ENCODE data around the gene VPREB1.
"Not testable (repeated sequence)": the region's sequence is repeated elsewhere in the genome, so short reads cannot be mapped to it uniquely, and the experiment has no call there.

Gene VPREB1

DNA sequence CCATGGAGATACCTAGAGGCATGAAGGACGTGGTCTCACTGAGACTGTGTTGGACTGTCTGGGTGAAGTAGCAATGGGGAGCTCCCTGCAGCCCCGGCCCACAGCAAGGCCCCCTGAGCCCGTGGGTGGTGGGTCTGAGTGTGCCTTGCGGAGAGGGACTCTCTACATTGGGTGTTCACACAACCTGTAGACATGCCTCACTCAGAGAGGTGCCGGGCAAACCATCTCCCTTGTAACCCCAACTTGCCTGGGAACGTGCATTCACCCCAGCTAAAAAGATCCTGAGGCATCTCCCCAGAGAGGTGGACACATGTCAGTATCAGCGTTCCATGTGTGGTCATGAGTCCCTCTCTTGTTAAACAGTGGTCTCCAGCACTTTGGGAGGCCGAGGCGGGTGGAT is 2.1 kb downstream of the VPREB1 start:
- DNase-seq: no peak

DNA sequence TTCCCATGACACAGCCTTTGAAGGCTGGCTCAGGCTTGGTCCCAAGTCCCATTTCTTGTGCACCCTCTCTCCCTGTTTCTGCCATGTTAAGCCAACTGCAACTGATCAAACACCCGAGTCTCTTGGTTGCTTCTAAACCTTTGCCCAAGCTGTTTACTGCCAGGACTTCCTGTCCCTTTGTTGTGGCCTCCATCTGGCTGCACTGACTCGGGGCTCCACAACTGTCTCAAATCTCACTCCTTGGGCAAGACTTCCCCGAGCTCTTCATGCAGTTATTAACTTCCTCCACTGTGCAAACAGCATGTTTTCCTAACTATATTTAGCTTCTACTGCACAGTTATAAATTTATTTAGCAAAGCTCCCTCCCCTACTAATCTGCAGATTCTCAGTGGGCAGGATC is 4.3 kb downstream of the VPREB1 start:
- DNase-seq: no peak

DNA sequence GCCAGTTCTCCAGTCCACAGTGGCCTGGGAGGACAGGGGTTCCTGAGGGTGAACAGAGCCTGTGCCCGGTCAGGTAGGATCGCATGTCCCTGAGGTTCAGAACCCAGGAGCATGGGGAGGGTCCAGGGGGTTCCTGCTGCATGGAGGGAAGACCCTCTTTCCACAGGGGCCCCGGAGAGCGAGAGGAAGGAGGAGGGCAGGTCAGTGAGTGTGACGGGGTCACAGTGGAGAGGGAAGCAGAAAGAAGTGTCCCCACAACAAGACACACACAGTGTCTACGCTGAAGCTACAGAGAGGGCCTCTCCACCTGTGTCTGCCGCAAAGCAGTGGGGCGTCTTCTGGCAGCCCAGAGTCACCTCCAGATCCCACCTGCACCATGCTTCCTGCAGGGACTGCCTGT is 6.1 kb downstream of the VPREB1 start:
- DNase-seq: not testable (repeated sequence)

DNA sequence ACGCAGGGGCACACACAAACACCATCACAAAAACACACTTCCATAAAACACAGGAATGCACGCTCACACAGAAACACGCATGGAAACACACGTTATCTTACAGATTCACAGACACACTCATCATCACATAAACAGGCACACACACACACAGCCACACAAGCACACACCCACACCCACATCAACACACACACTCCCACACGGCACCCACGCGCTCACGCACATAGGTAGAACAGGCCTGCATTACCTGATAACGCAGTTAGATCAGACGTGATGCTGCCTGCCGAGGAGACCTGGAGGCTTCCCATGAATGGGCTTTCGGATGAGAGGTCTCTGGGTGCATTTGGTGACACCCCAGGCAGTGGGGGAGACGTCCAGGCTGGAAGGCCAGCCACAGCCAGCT is 11.5 kb downstream of the VPREB1 start:
- not testable (repeated sequence) for DNase-seq

DNA sequence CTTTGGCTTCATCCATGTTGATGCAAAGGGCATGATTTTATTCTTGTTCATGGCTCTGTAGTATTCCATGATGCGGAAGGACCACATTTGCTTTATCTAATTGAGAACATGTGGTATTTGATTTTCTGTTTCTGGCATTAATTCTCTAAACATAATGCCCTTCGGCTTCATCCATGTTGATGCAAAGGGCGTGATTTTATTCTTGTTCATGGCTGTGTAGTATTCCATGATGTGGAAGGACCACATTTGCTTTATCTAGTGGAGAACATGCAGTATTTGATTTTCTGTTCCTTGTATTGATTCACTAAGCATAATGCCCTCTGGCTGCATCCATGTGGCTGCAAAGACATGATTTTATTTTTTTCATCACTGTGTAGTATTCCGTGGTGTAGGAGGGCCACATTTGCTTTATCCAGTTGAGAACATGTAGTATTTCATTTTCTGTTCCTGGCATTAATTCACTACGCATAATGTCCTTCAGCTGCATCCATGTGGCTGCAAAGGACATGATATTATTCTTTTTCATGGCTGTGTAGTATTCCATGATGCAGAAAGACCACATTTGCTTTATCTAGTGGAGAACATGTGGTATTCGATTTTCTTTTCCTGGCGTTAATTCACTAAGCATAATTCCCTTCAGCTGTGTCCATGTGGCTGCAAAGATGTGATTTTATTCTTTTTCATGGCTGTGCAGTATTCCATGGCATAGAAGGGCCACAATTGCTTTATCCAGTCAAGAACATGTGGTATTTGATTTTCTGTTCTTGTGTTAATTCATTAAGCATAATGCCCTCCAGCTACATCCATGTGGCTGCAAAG is 14.2 kb downstream of the VPREB1 start:
- DNase-seq: not testable (repeated sequence)

DNA sequence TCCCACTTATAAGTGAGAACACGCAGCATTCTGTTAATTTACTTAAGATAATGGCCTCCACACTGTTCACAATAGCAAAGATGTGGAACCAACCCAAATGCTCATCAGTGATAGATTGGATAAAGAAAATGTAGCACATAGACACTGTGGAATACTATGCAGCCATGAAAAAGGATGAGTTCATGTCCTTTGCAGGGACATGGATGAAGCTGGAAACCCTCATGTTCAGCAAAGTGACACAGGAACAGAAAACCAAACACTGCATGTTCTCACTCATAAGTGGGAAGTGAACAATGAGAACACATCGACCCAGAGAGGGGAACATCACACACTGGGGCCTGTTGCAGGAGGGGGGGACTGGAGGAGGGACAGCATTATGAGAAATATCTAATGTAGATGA is 15.6 kb downstream of the VPREB1 start:
- not testable (repeated sequence) for DNase-seq

DNA sequence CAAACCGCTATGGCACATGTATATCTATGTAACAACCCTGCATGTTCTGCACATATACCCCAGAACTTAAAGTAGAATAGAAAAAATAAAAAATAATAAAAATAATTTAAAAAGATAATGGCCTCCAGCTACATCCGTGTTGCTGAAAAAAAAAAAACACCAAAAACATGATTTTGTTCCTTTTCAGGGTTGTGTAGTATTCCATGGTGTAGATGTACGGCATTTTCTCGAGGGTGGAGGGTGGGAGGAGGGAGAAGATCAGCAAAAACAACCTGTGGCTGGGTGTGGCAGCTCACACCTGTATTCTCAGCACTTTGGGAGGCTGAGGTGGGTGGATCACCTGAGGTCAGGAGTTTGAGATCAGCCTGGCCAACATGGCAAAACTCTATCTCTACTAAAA is 16.0 kb downstream of the VPREB1 start:
- DNase-seq: not testable (repeated sequence)

DNA sequence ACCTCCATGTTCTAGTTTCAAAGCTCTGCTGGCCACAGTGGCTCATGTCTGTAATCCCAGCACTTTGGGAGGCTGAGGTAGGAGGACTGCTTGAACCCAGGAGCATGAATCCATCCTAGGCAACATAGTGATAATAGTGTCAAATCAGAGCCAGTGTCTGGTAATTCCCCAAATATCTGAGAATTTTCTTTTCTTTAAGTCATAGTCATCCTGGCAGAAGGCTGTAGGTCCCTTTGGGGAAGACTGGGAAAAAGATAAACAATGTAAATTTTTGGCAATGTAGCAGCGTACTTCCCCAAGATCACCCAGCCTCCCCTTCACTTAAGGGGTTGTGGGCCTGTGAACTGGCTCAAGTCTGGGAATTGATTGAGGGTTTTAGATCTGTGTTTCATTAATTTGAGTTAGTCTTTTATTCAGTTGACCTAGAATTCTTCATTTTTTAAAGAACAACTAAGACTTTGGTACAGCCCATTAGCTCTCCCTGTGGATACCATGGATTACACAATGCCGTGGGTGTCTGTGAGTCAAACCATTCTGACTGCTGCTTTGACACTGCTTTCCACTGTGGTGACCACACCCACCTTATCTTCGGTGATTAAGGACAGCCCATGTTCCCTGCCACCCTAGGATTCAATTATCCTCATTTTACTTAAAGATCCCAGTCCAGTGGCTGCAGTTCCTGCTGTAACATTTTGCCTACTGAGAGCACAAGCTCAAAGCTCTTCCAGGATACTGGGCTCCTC is 17.9 kb downstream of the VPREB1 start:
- DNase-seq: peak; percentile 30

DNA sequence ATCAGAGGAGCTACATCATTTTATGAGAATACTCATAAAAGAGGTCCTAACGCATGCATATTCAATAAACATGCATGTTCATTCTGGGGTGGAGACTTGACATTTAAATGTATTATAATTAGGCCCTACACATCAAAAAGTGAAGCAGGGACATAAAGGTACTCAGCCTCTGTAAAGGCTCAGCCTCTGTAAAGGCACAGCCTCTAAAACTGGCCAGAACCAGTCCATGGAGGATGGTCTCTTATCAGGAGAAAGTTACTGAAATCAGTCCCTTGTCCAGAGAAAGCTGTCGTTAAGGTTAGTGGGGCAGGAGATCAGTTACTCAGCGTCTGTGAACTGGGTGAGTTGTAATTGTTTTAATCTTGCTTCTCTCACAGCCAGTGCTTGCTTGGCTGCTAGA is 19.2 kb downstream of the VPREB1 start:
- DNase-seq: not testable (repeated sequence)

DNA sequence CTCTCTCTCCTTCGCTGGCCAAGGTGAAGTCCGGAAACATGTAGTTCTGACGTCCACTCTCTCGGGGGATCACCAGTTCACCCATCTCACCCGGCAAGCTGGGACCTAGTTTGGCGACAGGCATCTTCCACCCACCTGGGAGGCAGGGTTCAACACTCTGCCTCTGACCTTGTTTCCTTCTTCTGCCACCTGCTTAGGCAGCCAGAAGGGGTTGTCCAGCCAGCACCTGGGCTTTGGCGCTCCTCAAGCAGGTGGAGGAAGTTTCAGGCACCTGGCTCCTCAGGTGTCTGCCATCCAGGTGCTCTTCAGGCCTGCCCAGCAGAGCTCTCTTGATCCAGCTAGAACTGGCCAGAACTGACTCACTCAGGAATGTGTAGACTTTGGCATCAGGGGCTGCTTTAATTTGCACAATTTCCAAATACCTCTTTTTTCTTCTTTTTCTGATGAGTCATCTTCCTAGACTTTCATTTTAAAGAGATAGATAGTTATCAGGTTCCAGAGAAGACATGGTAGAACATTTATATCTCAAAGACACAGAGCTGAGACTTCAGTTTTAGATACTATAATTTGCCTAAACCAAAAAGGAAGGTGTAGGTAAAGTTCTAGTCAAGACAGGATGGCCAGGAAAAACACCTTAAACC is 25.6 kb downstream of the VPREB1 start:
- not testable (repeated sequence) for DNase-seq

DNA sequence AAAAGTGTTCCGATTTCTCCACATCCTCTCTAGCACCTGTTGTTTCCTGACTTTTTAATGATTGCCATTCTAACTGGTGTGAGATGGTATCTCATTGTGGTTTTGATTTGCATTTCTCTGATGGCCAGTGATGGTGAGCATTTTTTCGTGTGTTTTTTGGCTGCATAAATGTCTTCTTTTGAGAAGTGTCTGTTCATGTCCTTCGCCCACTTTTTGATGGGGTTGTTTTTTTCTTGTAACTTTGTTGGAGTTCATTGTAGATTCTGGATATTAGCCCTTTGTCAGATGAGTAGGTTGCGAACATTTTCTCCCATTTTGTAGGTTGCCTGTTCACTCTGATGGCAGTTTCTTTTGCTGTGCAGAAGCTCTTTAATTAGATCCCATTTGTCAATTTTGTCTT is 32.8 kb downstream of the VPREB1 start:
- DNase-seq: not testable (repeated sequence)

DNA sequence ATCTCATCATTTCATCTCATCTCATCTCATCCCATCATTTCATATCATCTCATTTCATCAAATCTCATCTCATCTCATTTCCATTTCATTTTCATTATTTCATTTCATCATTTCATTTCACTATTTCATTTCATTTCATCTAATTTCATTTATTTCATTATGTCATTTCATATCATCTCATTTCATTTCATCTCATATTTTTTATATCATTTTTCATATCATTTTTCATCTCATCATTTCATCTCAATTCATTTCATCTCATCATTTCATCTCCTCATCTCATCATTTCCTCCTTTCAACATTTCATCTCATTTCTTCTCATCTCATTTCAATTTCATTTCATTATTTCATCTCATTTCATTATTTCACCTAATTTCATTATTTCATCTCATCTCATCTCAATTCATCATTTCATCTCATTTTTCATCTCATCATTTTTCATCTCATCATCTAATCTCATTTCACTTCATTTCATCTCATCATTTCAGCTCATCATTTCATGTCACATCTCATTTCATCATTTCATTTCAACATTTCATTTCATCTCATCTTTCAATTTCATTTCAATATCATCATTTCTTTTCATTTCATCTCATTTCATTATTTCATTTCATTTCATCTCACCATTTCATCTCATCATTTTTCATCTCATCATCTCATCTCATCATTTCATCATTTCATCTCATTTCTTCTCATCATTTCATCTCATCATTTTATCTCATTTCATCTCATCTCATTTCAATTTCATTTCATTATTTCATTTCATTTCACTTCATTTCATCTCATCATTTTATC is 40.6 kb downstream of the VPREB1 start:
- not testable (repeated sequence) for DNase-seq

DNA sequence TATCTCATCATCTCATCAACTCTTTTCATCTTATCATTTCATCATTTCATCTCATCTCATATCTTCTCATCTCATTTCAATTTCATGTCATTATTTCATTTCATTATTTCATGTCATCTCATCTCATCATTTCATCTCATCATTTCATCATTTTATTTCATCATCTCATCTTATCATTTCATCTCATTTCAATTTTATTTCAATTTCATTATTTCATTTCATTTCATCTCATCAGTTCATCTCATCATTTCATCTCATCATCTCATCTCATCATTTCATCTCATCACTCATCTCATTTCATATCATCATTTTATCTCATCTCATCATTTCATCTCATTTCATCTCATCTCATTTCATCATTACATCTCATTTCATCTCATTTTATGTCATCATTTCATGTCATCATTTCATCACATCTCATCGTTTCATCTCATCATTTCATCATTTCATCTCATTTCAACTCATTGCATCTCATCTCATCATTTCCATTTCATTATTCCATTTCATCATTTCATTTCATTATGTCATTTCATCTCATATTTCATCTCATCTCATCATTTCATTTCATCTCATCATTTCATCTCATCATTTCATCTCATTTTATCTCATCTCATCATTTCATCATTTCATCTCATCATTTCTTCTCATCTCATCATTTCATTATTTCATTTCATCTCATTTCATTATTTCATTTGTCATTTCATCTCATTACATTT is 42.0 kb downstream of the VPREB1 start:
- DNase-seq: not testable (repeated sequence)

DNA sequence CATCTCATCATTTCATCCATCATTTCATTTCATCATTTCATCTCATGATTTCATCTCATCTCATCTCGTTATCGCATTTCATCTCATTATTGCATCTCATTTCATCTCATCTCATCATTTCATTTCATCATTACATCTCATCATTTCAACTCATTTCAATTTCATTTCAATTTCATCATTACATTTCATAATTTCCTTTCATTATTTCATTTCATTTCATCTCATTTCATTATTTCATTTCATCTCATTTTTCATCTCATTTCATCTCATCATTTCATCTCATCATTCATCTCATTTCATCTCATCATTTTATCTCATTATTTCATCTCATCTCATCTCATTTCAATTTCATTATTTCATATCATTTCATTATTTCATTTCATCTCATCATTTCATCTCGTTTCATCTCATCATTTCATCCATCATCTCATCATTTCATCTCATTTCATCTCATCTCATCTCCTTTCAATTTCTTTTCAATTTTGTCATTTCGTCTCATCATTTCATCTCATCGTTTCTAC is 42.6 kb downstream of the VPREB1 start:
- not testable (repeated sequence) for DNase-seq

DNA sequence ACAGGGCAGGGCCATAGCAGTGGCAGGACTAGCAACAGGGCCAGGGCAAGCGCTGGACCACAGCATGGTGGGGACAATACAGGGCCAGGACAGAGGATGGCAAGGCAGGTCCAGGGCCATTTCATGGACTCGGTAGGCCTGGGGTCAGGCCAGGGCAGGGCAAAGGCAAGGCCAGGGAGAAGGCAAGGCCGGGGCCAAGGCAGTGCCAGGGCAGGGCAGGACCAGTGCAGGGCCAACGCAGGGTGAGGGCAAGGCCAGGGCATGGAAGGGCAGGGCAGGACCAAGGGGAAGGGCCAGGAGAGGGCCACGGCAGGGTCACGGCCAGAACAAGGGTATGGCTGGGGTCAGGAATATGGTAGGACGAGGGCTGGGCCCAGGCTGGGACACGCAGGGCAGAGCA is 45.1 kb downstream of the VPREB1 start:
- not testable (repeated sequence) for DNase-seq

DNA sequence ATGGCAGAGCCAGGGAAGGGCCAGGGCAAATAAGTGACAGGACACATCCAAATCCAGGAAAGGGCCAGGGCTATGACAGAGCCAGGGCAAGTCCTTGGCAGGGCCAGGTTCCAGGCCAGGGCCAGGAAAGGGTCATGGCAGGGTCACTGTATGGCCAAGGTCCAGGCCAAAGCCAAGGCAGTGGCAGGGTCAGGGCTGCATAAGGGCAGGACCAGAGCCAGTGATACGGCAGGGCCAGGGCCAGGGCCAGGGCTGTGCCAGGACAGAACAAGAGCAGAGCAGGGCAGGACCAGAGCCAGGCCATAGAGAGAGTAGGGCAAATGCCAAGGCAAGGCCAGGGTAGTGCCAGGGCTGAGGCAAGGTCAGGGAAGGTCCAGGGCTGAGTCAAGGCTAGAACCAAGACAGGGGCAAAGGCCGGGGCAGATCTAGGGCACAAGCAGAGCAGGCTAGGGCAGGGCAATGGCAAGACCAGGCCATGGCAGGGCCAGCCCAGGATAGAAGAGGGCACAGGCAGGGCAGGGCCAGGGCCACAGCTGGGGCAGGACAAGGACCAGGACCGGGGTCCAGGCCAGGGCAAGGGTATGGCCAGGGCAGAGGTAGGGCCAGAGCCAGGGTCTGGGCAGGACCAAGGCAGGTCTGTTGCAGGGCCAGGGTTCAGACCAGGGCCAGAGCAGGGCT is 46.7 kb downstream of the VPREB1 start:
- not testable (repeated sequence) for DNase-seq

DNA sequence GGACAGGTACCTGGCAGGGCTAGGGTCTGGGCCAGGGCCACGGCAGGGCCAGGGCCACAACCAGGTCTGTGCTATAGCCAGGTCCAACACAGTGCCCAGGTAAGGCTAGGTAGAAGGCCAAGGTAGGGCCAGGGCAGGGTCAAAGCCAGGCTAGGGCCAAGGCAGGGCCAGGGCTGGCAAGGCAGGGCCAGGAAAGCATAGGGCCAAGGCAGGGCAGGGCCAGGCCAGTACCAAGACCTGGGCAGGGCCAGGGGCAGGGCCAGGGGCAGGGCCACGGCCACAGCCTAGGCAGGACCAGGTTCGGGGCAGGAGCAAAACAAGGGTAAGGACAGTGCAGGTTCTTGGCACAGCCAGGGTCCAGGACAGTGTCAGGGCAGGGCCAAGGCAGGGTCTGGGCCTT is 48.1 kb downstream of the VPREB1 start:
- not testable (repeated sequence) for DNase-seq

DNA sequence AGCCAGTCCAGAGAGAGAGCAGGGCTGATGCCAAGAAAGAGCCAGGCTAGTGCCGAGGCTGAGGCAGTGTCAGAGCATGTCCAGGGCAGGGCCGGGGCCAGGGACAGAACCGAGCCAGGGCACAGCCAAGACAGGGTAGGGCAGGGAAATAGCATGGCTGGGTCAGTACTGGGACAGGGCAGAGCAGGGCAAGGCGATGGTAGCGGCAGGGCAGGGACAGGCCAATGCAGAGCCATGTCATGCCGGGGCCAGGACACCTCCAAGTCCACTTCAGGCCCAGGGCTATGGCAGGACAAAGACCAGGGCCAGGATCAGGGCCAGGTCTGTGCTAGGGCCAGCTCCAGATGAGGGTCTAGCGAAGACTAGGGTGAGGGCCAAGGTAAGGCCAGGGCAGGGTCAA is 48.9 kb downstream of the VPREB1 start:
- DNase-seq: not testable (repeated sequence)

DNA sequence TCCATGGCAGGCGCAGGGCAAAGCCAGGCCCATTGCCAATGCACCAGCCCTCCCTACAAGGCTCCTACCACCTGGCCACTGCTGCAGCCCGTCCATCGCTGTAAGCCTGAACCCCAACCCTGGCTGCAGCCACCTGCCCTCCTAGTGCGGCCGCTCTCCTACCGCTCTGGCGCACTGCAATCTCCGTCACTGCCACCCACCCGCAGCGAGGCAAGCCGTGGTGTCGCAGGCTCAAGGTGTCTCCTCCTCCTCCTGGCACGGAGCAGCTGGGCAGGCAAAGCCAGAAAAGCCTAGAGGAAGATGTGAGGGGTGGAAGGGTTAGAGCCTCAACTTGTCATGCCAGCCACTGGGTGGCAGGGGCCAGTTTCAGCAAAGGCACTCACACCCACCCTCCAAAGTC is 50.1 kb downstream of the VPREB1 start:
- not testable (repeated sequence) for DNase-seq

Measured in HCEC 1CT (cell line).